SK-N-SH treated with all-trans-retinoic acid at 6 μM for 48 hours (cell line): Measurements from ENCODE around the gene GNG5.

Experiments
- ISL1 ChIP-seq: fragments of 250-450 bp; sonication (Bioruptor Pico); IDR thresholded peaks from 2 replicates; pipeline ENCODE4 v2.1.2; 2022; ENCODE audit warnings: mild to moderate bottlenecking, moderate library complexity
- PATZ1 ChIP-seq: fragments of 250-450 bp; sonication (Bioruptor Pico); IDR thresholded peaks from 2 replicates; pipeline ENCODE4 v1.8.0; 2020; ENCODE audit warnings: mild to moderate bottlenecking, moderate library complexity, borderline replicate concordance
- TCF4 ChIP-seq: fragments of 250-450 bp; sonication (Bioruptor Pico); IDR thresholded peaks from 2 replicates; pipeline ENCODE4 v1.8.0; 2021; ENCODE audit warnings: mild to moderate bottlenecking, moderate library complexity, borderline replicate concordance
- TSHZ2 ChIP-seq: fragments of 250-450 bp; sonication (Bioruptor Pico); IDR thresholded peaks from 2 replicates; pipeline ENCODE4 v1.5.0; 2020; ENCODE audit warnings: mild to moderate bottlenecking, moderate library complexity
- ZC3H10 ChIP-seq: fragments of 250-450 bp; sonication (Bioruptor Pico); IDR thresholded peaks from 2 replicates; pipeline ENCODE4 v1.5.1; 2021; ENCODE audit warnings: mild to moderate bottlenecking, moderate library complexity

GRCh38 chr1:84489766-84490165, 16.6 kb downstream of the GNG5 start:
- no peak for TF ChIP-seq ZC3H10 (CRISPR knock-in tag)
- TF ChIP-seq TSHZ2 (CRISPR knock-in tag), result no peak
- no peak for TF ChIP-seq ISL1 (CRISPR knock-in tag)
- no peak for TF ChIP-seq TCF4 (CRISPR knock-in tag)
- TF ChIP-seq PATZ1 (CRISPR knock-in tag), result no peak
